Measurements from ENCODE around the gene GPD1L.

Gene GPD1L

GRCh38 chr3:32084870-32085269 is 21.6 kb upstream of the GPD1L start:
- Histone ChIP-seq H3F3A (ENCODE audit: insufficient read depth) (no peaks in the 10 kb centered on the region), H3K36me3 (ENCODE audit: low read length) (no peaks in the 10 kb centered on the region), H3K9ac (ENCODE audit: low read length) (no peak overlapping the region), H3K4me2 (ENCODE audit: low read depth, low read length, poor library complexity, severe bottlenecking) (no peak overlapping the region), H3K9me3 (ENCODE audit: insufficient read depth, low read length) (0 out of 2 replicates have a peak, but pooled peaks cover 5% of the 10 kb centered on the region), H3K27me3 (ENCODE audit: low read length) (no peaks in the 10 kb centered on the region), H3K79me2 (ENCODE audit: insufficient read depth, low read length) (no peaks in the 10 kb centered on the region), H3K9me2 (replicated peaks; ENCODE audit: insufficient read depth, low read length) (no peaks in the 10 kb centered on the region), H4K20me1 (ENCODE audit: low read depth, low read length) (no peaks in the 10 kb centered on the region), H2AFZ (ENCODE audit: low read depth, low read length, severe bottlenecking) (no peak overlapping the region), H3K4me3 (ENCODE audit: insufficient read depth, low read length, poor library complexity, severe bottlenecking) (no peak overlapping the region), H3K27ac (ENCODE audit: low read depth, low read length) (no peak overlapping the region)
- TF ChIP-seq EZH2phosphoT487 (conservative IDR thresholded peaks at IDR 0.05; ENCODE audit: low read length): no peak
- no peak for TF ChIP-seq CTCF (IDR thresholded peaks at IDR 0.05; ENCODE audit: insufficient read depth, low read length, poor library complexity, severe bottlenecking)

- H4K20me1 ChIP-seq (ENCODE audit: low read depth, low read length): no peaks in the 10 kb centered on the region
- H3K4me3 ChIP-seq (ENCODE audit: insufficient read depth, low read length, poor library complexity, severe bottlenecking): no peak overlapping the region
- TF ChIP-seq EZH2phosphoT487 (conservative IDR thresholded peaks at IDR 0.05; ENCODE audit: low read length): no peak
- no peak for TF ChIP-seq CTCF (IDR thresholded peaks at IDR 0.05; ENCODE audit: insufficient read depth, low read length, poor library complexity, severe bottlenecking)
- H3F3A ChIP-seq (ENCODE audit: insufficient read depth): 0 out of 2 replicates have a peak, but pooled peaks cover 6% of the 10 kb centered on the region
- H3K4me2 ChIP-seq (ENCODE audit: low read depth, low read length, poor library complexity, severe bottlenecking): no peak overlapping the region
- H3K36me3 ChIP-seq (ENCODE audit: low read length): no peaks in the 10 kb centered on the region
- no peak overlapping the region for H3K9ac ChIP-seq (ENCODE audit: low read length)
- no peak overlapping the region for H3K27ac ChIP-seq (ENCODE audit: low read depth, low read length)
- H3K9me3 ChIP-seq (ENCODE audit: insufficient read depth, low read length): 0 out of 2 replicates have a peak, but pooled peaks cover 5% of the 10 kb centered on the region
- H3K79me2 ChIP-seq (ENCODE audit: insufficient read depth, low read length): no peaks in the 10 kb centered on the region
- H3K9me2 ChIP-seq (replicated peaks; ENCODE audit: insufficient read depth, low read length): no peaks in the 10 kb centered on the region
- no peak overlapping the region for H2AFZ ChIP-seq (ENCODE audit: low read depth, low read length, severe bottlenecking)
- H3K27me3 ChIP-seq (ENCODE audit: low read length): no peaks in the 10 kb centered on the region
These were observed 20.0 kb upstream of the GPD1L start for GRCh38 chr3:32086464-32086863.

- H3K9ac ChIP-seq (ENCODE audit: low read length): no peak overlapping the region
- no peak overlapping the region for H2AFZ ChIP-seq (ENCODE audit: low read depth, low read length, severe bottlenecking)
- H3K36me3 ChIP-seq (ENCODE audit: low read length): no peaks in the 10 kb centered on the region
- no peaks in the 10 kb centered on the region for H3K9me2 ChIP-seq (replicated peaks; ENCODE audit: insufficient read depth, low read length)
- H4K20me1 ChIP-seq (ENCODE audit: low read depth, low read length): no peaks in the 10 kb centered on the region
- no peaks in the 10 kb centered on the region for H3K79me2 ChIP-seq (ENCODE audit: insufficient read depth, low read length)
- no peak overlapping the region for H3K4me2 ChIP-seq (ENCODE audit: low read depth, low read length, poor library complexity, severe bottlenecking)
- H3K27ac ChIP-seq (ENCODE audit: low read depth, low read length): no peak overlapping the region
- 0 out of 2 replicates have a peak, but pooled peaks cover 5% of the 10 kb centered on the region for H3K9me3 ChIP-seq (ENCODE audit: insufficient read depth, low read length)
- no peaks in the 10 kb centered on the region for H3K27me3 ChIP-seq (ENCODE audit: low read length)
- H3F3A ChIP-seq (ENCODE audit: insufficient read depth): 0 out of 2 replicates have a peak, but pooled peaks cover 6% of the 10 kb centered on the region
- TF ChIP-seq EZH2phosphoT487 (conservative IDR thresholded peaks at IDR 0.05; ENCODE audit: low read length) (no peak), CTCF (IDR thresholded peaks at IDR 0.05; ENCODE audit: insufficient read depth, low read length, poor library complexity, severe bottlenecking) (no peak)
- no peak overlapping the region for H3K4me3 ChIP-seq (ENCODE audit: insufficient read depth, low read length, poor library complexity, severe bottlenecking)
These were observed 16.9 kb upstream of the GPD1L start for GRCh38 chr3:32089476-32089875.
